Measurements from ENCODE around the gene MYL7. TPM values are rescaled to one million over a fixed set of nuclear protein-coding genes. Genes with fewer than 3 reads are reported as not detected.

Gene MYL7
- total RNA-seq, 1 experiment from 2014 or later: 5.7 TPM

GRCh38 chr7:44153948-44154335, 12.8 kb upstream of the MYL7 start:
- Histone ChIP-seq H3K9me3 (ENCODE audit: control insufficient read depth, low read depth, low read length) (no peaks in the 10 kb centered on the region), H3T11ph (ENCODE audit: low read length) (no peak overlapping the region), H3K4ac (ENCODE audit: low read depth, low read length) (no peak overlapping the region), H3K79me2 (ENCODE audit: insufficient read depth, low read length) (no peaks in the 10 kb centered on the region), H3K18ac (ENCODE audit: insufficient read length, low read depth, low read length) (no peak overlapping the region), H2BK5ac (ENCODE audit: insufficient read length, low read length) (no peak overlapping the region), H3K9ac (ENCODE audit: extremely low read depth, insufficient read length, low read length) (no peak overlapping the region), H3K23me2 (ENCODE audit: insufficient read length, low read depth, low read length, poor library complexity, severe bottlenecking) (no peaks in the 10 kb centered on the region), H2BK120ac (ENCODE audit: low read depth, low read length, poor library complexity, severe bottlenecking) (no peak overlapping the region), H3K14ac (ENCODE audit: insufficient read depth, low read length) (no peak overlapping the region), H3K23ac (ENCODE audit: insufficient read length, low read depth, low read length) (no peak overlapping the region), H2BK12ac (ENCODE audit: insufficient read length, low read depth, low read length) (no peak overlapping the region), H3K56ac (ENCODE audit: insufficient read length, low read depth, low read length) (no peak overlapping the region), H3K27ac (ENCODE audit: insufficient read length, low read depth, low read length) (no peak overlapping the region), H2BK15ac (ENCODE audit: low read depth, low read length) (no peak overlapping the region), H4K8ac (replicated peaks; ENCODE audit: insufficient read length, low read depth, low read length) (no peak overlapping the region), H3K4me1 (ENCODE audit: insufficient read depth, low read length) (no peaks in the 10 kb centered on the region), H3K79me1 (ENCODE audit: insufficient read depth, low read depth, low read length, poor library complexity, severe bottlenecking) (no peaks in the 10 kb centered on the region), H4K5ac (ENCODE audit: insufficient read length, low read depth, low read length) (no peak overlapping the region), H2AFZ (ENCODE audit: low read length) (no peak overlapping the region), H2AK5ac (ENCODE audit: insufficient read length, low read length) (no peak overlapping the region), H2BK20ac (ENCODE audit: low read depth, low read length, poor library complexity, severe bottlenecking) (no peak overlapping the region), H3K4me2 (ENCODE audit: insufficient read depth, insufficient read length, low read length) (no peak overlapping the region), H3K27me3 (ENCODE audit: insufficient read depth, low read length) (no peaks in the 10 kb centered on the region), H4K91ac (ENCODE audit: insufficient read length, low read depth, low read length) (no peak overlapping the region), H4K20me1 (ENCODE audit: control insufficient read depth, insufficient read depth, insufficient read length) (no peaks in the 10 kb centered on the region)
- H3K9me3 Mint-ChIP-seq: no peaks in the 10 kb centered on the region
- WGBS (ENCODE audit: extremely low coverage, insufficient read length, low lambda C conversion rate): no CpG with 5 or more reads among the region's 5 CpGs
- H3K27ac Mint-ChIP-seq: no peak overlapping the region
- DNase-seq: no peak
- peaks cover 3 to 7% of the 10 kb centered on the region in 2 experiments; a peak in 2 of 4 replicates for H3K4me1 Mint-ChIP-seq
- TF ChIP-seq CTCF (conservative IDR thresholded peaks at IDR 0.05): no peak
- no peaks in the 10 kb centered on the region for H3K36me3 Mint-ChIP-seq (ENCODE audit: insufficient read depth in 1 of 3, low read depth in 3 of 3)
- H3K4me3 Mint-ChIP-seq: no peak overlapping the region
- peaks cover 4% of the 10 kb centered on the region for H3K27me3 Mint-ChIP-seq (ENCODE audit: low read depth)

Data from H9 (cell line).